Mesodermal cell (in vitro differentiated cells): ENCODE results near the gene INPP4B.
"Not testable (repeated sequence)": the region's sequence is repeated elsewhere in the genome, so short reads cannot be mapped to it uniquely, and the experiment has no call there.

ENCODE experiments used
- H3K27ac ChIP-seq: 2 replicates; pipeline ENCODE4 v1.7.0; 2013; ENCODE audit warnings: mild to moderate bottlenecking, low read depth, low read length, moderate library complexity; ENCODE audit not compliant: severe bottlenecking
- H3K36me3 ChIP-seq: 2 replicates; pipeline ENCODE4 v1.7.1; 2013; ENCODE audit warnings: mild to moderate bottlenecking, low read length, moderate library complexity; ENCODE audit not compliant: control insufficient read depth, insufficient read depth
- H3K4me1 ChIP-seq: one replicate; pipeline ENCODE4 v1.7.1; 2013; ENCODE audit warnings: mild to moderate bottlenecking, low read length; ENCODE audit not compliant: insufficient read depth, control insufficient read depth, poor library complexity, severe bottlenecking
- H3K4me3 ChIP-seq: 2 replicates; pipeline ENCODE4 v1.7.0; 2013; ENCODE audit warnings: low read length, control low read depth, mild to moderate bottlenecking; ENCODE audit not compliant: insufficient read depth, poor library complexity, severe bottlenecking; ENCODE audit errors: extremely low read depth
- H3K9me3 ChIP-seq: 2 replicates; pipeline ENCODE4 v1.7.1; 2013; ENCODE audit warnings: mild to moderate bottlenecking, low read length, moderate library complexity; ENCODE audit not compliant: control insufficient read depth
- WGBS, 2 experiments: methylation state at CpG; one replicate each; pipeline ENCODE4 v1.1.5; 2013; ENCODE audit warnings: missing lambda C conversion rate in 2 of 2; ENCODE audit not compliant: insufficient coverage in 2 of 2; 5-methylcytosine and 5-hydroxymethylcytosine counted together

INPP4B gene

DNA sequence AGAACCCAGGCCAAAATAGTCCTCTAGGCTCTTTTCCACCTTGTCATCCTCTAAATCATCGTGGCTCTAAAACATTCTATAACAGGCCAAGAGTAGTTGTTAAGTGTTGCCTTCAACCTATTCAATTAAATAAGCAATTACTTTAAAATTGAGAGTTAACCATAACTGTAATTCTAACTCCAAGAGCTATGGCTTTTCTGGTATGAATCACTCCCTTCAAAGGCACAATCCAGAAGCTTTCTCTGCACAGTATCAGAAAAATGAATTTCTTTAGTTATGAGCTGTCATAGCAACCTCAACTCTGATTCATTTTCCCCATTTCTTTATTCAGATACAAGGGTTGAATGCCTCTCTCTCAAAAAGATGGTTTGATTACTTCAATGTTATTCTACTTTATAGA lies 21.7 kb downstream of the INPP4B start:
- H3K4me1 ChIP-seq = no peaks in the 10 kb centered on the region
- H3K27ac ChIP-seq = no peak overlapping the region
- no CpG with 5 or more reads among the region's 1 CpG for WGBS, 2 experiments
- no peaks in the 10 kb centered on the region for H3K36me3 ChIP-seq
- no peak overlapping the region for H3K4me3 ChIP-seq
- H3K9me3 ChIP-seq = no peaks in the 10 kb centered on the region

DNA sequence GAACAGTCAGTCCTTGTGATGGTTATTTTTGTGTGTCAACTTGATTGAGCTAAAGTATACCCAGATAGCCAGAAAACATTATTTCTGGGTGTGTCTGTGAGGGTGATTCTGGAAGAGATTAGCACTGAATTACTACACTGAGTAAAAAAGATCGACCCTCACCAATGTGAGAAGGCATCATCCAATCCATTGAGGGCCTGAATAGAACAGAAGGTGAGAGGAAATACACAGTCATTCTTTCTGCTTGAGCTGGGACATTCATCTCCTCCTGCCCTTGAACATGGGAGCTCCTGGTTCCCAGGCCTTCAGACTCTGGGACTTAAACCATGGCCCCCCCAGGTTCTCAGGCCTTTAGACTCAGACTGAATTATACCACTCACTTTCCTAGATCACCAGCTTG lies 22.3 kb downstream of the INPP4B start:
- H3K4me3 ChIP-seq = no peak overlapping the region
- H3K36me3 ChIP-seq = no peaks in the 10 kb centered on the region
- no peak overlapping the region for H3K27ac ChIP-seq
- WGBS, 2 experiments = no CpG with 5 or more reads among the region's 1 CpG
- H3K4me1 ChIP-seq = no peaks in the 10 kb centered on the region
- H3K9me3 ChIP-seq = no peaks in the 10 kb centered on the region

DNA sequence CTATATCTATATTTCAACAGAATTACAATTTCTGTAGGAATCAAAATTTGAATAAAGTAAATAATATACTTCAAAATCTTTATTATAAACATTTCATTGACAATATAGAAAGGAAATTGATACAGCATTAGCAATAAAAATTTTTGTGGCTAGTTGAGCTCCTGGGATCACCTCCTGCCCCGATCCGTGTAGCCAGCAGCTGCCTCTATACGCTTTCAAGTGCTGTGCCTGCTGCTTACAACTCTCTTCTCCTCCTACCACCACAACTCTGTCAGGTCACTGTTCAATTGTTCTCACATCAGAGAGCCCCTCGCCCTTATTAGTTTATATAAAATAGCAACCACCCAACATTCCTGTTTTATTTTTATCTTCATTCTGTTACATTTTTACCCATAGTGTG lies 27.6 kb downstream of the INPP4B start:
- H3K9me3 ChIP-seq = no peaks in the 10 kb centered on the region
- peaks cover 20% of the 10 kb centered on the region for H3K4me1 ChIP-seq
- no peak overlapping the region for H3K27ac ChIP-seq
- no peak overlapping the region for H3K4me3 ChIP-seq
- 89 to 94% methylated on average over 3 to 4 of the region's 4 CpGs for WGBS, 2 experiments
- H3K36me3 ChIP-seq = no peaks in the 10 kb centered on the region

DNA sequence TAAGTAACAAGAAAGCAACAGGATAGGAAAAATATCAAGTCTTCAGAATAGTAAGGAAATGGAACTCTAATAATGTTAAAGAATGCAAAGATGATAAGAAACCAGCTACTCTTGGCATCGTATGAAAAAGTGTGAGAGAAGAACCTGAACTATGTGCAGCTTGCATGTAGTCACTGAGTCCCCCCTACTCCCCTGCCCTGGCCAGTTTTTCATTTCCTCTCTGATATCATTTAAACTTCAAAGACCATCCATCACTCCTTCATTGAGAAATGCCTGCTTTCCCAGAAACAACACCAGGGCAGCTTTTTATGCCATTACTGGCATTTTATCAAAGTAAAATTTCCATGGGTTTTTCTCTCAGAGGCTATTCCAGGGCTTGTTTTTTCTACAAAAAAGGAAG lies 28.1 kb downstream of the INPP4B start:
- Histone ChIP-seq H3K4me3 (no peak overlapping the region), H3K9me3 (no peaks in the 10 kb centered on the region), H3K27ac (peak overlapping the region; percentile 68), H3K36me3 (no peaks in the 10 kb centered on the region), H3K4me1 (peaks cover 20% of the 10 kb centered on the region)
- WGBS, 2 experiments = 83 to 100% methylated on average over 1 of the region's 1 CpG

DNA sequence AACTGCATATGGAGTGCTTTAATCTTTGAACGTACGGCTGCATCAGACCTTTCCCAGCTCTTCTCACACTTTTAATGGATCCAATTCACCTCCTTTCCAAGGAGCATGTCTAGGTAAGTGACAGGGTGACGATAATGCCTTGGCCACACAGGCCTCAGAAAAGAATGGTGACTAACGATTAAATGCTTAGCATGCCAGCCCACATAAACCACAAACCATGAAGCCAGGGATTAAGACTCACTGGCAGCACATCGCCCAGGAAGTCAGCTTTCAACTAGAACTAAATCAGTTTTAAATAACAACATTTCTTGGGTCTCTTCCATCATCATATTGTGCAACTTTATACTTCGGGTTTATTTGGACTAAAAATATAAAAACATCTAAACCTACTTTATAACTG lies 28.7 kb downstream of the INPP4B start:
- Histone ChIP-seq H3K4me3 (no peak overlapping the region), H3K9me3 (no peaks in the 10 kb centered on the region), H3K36me3 (no peaks in the 10 kb centered on the region), H3K27ac (peak overlapping the region; percentile 68), H3K4me1 (peaks cover 20% of the 10 kb centered on the region)
- WGBS, 2 experiments = 69 to 70% methylated on average over 2 of the region's 6 CpGs

DNA sequence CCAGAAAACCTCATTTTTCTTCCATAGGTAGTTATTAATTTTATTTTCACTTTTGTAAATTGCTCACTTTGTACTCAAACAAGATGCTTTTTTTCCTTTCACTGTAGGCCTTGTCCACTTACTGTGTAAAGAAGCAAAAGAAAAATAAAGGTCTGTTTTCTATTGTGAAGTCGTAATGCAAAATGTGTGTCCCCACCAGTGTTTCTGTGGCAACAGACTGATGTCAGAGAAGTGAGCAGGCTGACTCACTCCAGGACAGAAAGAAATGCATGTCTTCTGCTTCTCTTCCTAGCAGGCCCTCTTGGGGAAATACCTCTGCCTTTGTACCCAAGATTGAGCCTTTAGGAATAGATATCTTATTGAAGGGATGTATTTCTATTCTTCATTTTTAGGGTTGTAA lies 30.3 kb downstream of the INPP4B start:
- H3K36me3 ChIP-seq = no peaks in the 10 kb centered on the region
- H3K4me1 ChIP-seq = peaks cover 20% of the 10 kb centered on the region
- peak overlapping the region; percentile 46 for H3K27ac ChIP-seq
- no peak overlapping the region for H3K4me3 ChIP-seq
- no peaks in the 10 kb centered on the region for H3K9me3 ChIP-seq
- 60% methylated on average over 1 of the region's 1 CpG; no CpG with 5 or more reads in 1 of the 2 experiments for WGBS, 2 experiments

DNA sequence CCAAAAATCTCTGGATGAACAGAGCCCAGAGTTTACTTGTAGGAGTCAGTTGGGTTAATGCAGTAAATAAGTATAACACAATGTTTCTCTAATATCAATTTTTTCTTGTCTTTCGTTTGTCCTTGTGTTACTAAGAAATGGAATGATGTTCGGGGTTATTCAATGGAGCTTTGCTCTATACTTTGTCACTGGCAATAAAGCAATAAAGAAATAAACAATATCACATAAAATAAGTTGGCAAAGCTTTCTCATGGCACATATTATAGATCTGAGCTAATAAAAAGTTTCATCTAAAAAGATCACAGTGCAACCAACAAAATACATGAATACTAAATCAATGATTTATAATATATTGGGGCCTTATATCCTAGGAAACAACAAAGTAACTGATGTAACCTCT lies 32.7 kb downstream of the INPP4B start:
- Histone ChIP-seq H3K27ac (no peak overlapping the region), H3K9me3 (no peaks in the 10 kb centered on the region), H3K4me1 (peaks cover 19% of the 10 kb centered on the region), H3K36me3 (no peaks in the 10 kb centered on the region), H3K4me3 (no peak overlapping the region)
- WGBS, 2 experiments = no CpG with 5 or more reads among the region's 2 CpGs

DNA sequence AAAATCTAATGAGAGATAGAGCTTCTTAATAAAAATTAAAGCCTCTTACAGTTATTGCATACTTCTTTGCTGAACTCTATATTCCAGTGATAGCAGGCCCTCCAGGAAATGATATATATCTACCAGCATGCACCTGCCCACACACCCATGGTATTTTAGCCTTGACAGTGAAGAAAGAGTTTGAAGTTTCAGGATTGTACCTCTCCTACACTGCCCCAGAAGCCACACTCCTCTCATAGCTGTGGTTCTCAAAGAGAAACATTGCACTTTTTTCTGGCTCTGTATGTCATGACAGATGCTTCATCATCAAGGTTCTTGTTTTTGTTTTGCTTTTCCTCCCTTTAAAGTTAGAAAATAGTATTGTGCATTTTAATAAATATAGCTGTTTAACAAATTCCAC lies 34.0 kb downstream of the INPP4B start:
- H3K9me3 ChIP-seq = no peaks in the 10 kb centered on the region

DNA sequence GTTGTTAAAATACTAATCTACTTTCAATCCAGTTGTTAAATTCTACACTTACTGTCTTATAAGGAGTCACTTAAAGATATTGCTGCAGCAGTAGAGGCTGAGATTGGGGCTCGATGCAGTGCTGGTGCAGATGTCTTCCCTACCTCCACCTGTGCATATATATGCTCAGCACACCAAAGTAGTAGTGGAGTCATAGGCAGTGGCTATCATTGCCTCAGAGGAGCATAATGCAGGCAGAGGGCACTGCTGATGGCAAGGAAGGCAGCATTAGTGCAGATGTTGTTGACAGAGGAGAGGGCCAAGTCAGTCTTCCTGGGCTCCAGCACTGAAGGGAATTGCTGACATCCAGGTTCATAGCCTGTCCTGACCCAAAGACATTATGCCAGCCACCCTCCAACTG lies 35.1 kb downstream of the INPP4B start:
- no peaks in the 10 kb centered on the region for H3K36me3 ChIP-seq
- no peaks in the 10 kb centered on the region for H3K9me3 ChIP-seq
- H3K4me1 ChIP-seq = peaks cover 6% of the 10 kb centered on the region
- WGBS, 2 experiments = no CpG with 5 or more reads among the region's 1 CpG
- no peak overlapping the region for H3K27ac ChIP-seq
- no peak overlapping the region for H3K4me3 ChIP-seq

More for the DNA sequence above, 34.0 kb downstream of the INPP4B start:
- Histone ChIP-seq H3K4me3 (no peak overlapping the region), H3K4me1 (peaks cover 7% of the 10 kb centered on the region), H3K27ac (no peak overlapping the region), H3K36me3 (no peaks in the 10 kb centered on the region)

DNA sequence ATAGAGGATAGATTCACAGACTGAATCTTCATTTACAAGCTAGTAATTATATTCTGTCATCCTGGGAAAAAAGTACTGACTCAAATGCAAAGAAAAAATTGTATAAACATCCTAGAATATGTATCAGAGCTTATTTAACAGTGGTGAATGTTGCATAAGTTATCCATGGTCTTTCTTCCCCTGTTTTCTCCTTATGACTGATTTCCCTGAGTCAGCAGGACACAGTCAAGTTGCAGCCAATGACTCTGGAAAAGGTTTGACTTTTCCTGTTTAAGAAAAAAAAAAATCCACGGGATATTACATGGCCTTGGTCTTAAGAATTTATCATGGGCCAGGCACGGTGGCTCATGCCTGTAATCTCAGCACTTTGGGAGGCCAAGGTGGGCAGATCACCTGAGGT lies 36.5 kb downstream of the INPP4B start:
- WGBS, 2 experiments = 71 to 94% methylated on average over 2 of the region's 2 CpGs
- no peak overlapping the region for H3K27ac ChIP-seq
- H3K9me3 ChIP-seq = no peaks in the 10 kb centered on the region
- no peaks in the 10 kb centered on the region for H3K36me3 ChIP-seq
- H3K4me1 ChIP-seq = no peaks in the 10 kb centered on the region
- H3K4me3 ChIP-seq = no peak overlapping the region

DNA sequence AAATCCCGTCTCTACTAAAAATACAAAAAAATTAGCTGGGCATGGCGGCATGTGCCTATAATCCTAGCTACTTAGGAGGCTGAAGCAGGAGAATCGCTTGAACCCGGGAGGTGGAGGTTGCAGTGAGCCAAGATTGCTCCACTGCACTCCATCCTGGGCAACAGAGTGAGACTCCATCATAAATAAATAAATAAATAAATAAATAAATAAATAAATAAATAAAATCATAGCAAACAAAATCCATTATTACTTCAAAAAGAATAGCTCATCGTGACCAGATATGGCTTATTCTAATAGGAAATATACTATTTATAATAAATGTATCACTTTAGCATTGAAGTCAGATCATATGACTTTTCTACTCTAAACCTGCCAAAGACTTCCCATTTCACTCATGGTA lies 42.2 kb downstream of the INPP4B start:
- H3K4me3 ChIP-seq, H3K36me3 ChIP-seq, H3K27ac ChIP-seq, H3K9me3 ChIP-seq, H3K4me1 ChIP-seq: not testable (repeated sequence)
- WGBS, 2 experiments = 89 to 100% methylated on average over 2 to 4 of the region's 5 CpGs

DNA sequence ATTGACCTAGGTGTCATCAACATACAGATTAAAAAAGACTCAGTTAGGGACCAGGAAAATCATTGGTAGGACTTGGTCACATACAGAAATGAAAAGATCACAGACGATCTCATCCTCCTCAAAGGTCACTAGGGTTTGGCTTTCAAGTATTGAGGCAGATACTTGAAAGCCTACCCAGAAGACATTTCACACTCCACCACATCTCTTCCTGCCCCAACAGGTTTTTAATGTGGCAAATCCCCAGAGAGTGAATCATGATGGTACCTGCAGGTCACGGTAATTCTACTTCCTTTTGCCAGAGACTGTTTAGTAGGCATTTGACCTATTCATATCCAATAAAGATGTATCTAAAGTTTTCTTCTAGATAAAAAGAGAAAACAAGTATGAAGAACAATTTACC lies 44.1 kb downstream of the INPP4B start:
- H3K27ac ChIP-seq = no peak overlapping the region
- H3K36me3 ChIP-seq = no peaks in the 10 kb centered on the region
- no peaks in the 10 kb centered on the region for H3K9me3 ChIP-seq
- H3K4me3 ChIP-seq = no peak overlapping the region
- whole genome bisulfite sequencing, 2 experiments = 80 to 100% methylated on average over 1 of the region's 2 CpGs
- H3K4me1 ChIP-seq = no peaks in the 10 kb centered on the region
